H9 (cell line): Measurements from ENCODE around the gene GRIA1. TPM values are rescaled to one million over a fixed set of nuclear protein-coding genes. Genes with fewer than 3 reads are reported as not detected.
A peak's percentile ranks its signal among the peaks of the same experiment; 100 is the strongest.

Experiments used
- DNase-seq: peaks from one replicate; pipeline ENCODE4 v3.0.0-alpha.2; 2017
- H2AFZ ChIP-seq: one replicate; pipeline ENCODE4 v1.6.1; 2013; ENCODE audit warnings: mild to moderate bottlenecking, low read length, control low read depth, moderate library complexity
- H2AK5ac ChIP-seq: 2 replicates; pipeline ENCODE4 v1.6.1; 2013; ENCODE audit warnings: low read length, control low read depth, mixed read lengths; ENCODE audit not compliant: insufficient read length
- H2BK120ac ChIP-seq: one replicate; pipeline ENCODE4 v1.6.1; 2013; ENCODE audit warnings: low read depth, mild to moderate bottlenecking, low read length, control low read depth, inconsistent platforms; ENCODE audit not compliant: poor library complexity, severe bottlenecking
- H2BK12ac ChIP-seq: 2 replicates; pipeline ENCODE4 v1.6.1; 2013; ENCODE audit warnings: low read length, control low read depth, mixed read lengths, low read depth; ENCODE audit not compliant: insufficient read length
- H2BK15ac ChIP-seq: 2 replicates; pipeline ENCODE4 v1.6.1; 2013; ENCODE audit warnings: low read depth, low read length, control low read depth
- H2BK20ac ChIP-seq: one replicate; pipeline ENCODE4 v1.6.1; 2013; ENCODE audit warnings: low read depth, mild to moderate bottlenecking, low read length, control low read depth, inconsistent platforms; ENCODE audit not compliant: poor library complexity, severe bottlenecking
- H2BK5ac ChIP-seq: 2 replicates; pipeline ENCODE4 v1.6.1; 2013; ENCODE audit warnings: low read length, control low read depth, mixed read lengths; ENCODE audit not compliant: insufficient read length
- H3K14ac ChIP-seq: 2 replicates; pipeline ENCODE4 v1.6.1; 2013; ENCODE audit warnings: low read length, control low read depth; ENCODE audit not compliant: insufficient read depth
- H3K18ac ChIP-seq: 2 replicates; pipeline ENCODE4 v1.6.1; 2013; ENCODE audit warnings: low read depth, mild to moderate bottlenecking, mixed read lengths, low read length, control low read depth; ENCODE audit not compliant: insufficient read length
- H3K23ac ChIP-seq: 2 replicates; pipeline ENCODE4 v1.6.1; 2013; ENCODE audit warnings: low read length, control low read depth, mixed read lengths, low read depth; ENCODE audit not compliant: insufficient read length
- H3K23me2 ChIP-seq: 2 replicates; pipeline ENCODE4 v1.6.1; 2013; ENCODE audit warnings: low read depth, mild to moderate bottlenecking, mixed read lengths, low read length, control low read depth; ENCODE audit not compliant: insufficient read length, poor library complexity, severe bottlenecking
- H3K27ac ChIP-seq: 2 replicates; pipeline ENCODE4 v1.5.1; 2013; ENCODE audit warnings: low read length, control low read depth, mixed read lengths, low read depth; ENCODE audit not compliant: insufficient read length
- H3K27me3 ChIP-seq: 2 replicates; pipeline ENCODE4 v1.6.1; 2013; ENCODE audit warnings: low read length, control low read depth, inconsistent platforms; ENCODE audit not compliant: insufficient read depth
- H3K4ac ChIP-seq: 2 replicates; pipeline ENCODE4 v1.6.1; 2013; ENCODE audit warnings: low read depth, mild to moderate bottlenecking, control low read depth, inconsistent platforms, low read length, moderate library complexity
- H3K4me1 ChIP-seq: 2 replicates; pipeline ENCODE4 v1.6.1; 2013; ENCODE audit warnings: low read length, control low read depth, inconsistent platforms; ENCODE audit not compliant: insufficient read depth
- H3K4me2 ChIP-seq: 2 replicates; pipeline ENCODE4 v1.6.1; 2013; ENCODE audit warnings: low read length, control low read depth, mixed read lengths; ENCODE audit not compliant: insufficient read length, insufficient read depth
- H3K56ac ChIP-seq: 2 replicates; pipeline ENCODE4 v1.6.1; 2013; ENCODE audit warnings: low read depth, mild to moderate bottlenecking, mixed read lengths, low read length, control low read depth; ENCODE audit not compliant: insufficient read length
- H3K79me1 ChIP-seq: 2 replicates; pipeline ENCODE4 v1.6.1; 2013; ENCODE audit warnings: low read depth, mild to moderate bottlenecking, moderate library complexity, low read length, control low read depth, inconsistent platforms; ENCODE audit not compliant: insufficient read depth, poor library complexity, severe bottlenecking
- H3K79me2 ChIP-seq: 2 replicates; pipeline ENCODE4 v1.6.1; 2013; ENCODE audit warnings: low read length, control low read depth, inconsistent platforms; ENCODE audit not compliant: insufficient read depth
- H3K9ac ChIP-seq: 2 replicates; pipeline ENCODE4 v1.6.1; 2013; ENCODE audit warnings: low read length, control low read depth, mixed read lengths; ENCODE audit not compliant: insufficient read length; ENCODE audit errors: extremely low read depth
- H3K9me3 ChIP-seq: one replicate; pipeline ENCODE4 v1.6.1; 2013; ENCODE audit warnings: low read depth, low read length, inconsistent platforms; ENCODE audit not compliant: control insufficient read depth
- H3T11ph ChIP-seq: one replicate; pipeline ENCODE4 v1.6.1; 2013; ENCODE audit warnings: mild to moderate bottlenecking, low read length, control low read depth, inconsistent platforms
- H4K20me1 ChIP-seq: one replicate; pipeline ENCODE4 v1.6.1; 2013; ENCODE audit not compliant: control insufficient read depth, insufficient read length, insufficient read depth
- H4K5ac ChIP-seq: 2 replicates; pipeline ENCODE4 v1.6.1; 2013; ENCODE audit warnings: low read depth, mild to moderate bottlenecking, mixed read lengths, low read length, control low read depth; ENCODE audit not compliant: insufficient read length
- H4K8ac ChIP-seq: replicated peaks from 2 replicates; pipeline ENCODE4 v1.6.1; 2013; ENCODE audit warnings: low read length, control low read depth, mixed read lengths, low read depth; ENCODE audit not compliant: insufficient read length
- H4K91ac ChIP-seq: 2 replicates; pipeline ENCODE4 v1.6.1; 2013; ENCODE audit warnings: low read depth, mild to moderate bottlenecking, moderate library complexity, mixed read lengths, low read length, control low read depth; ENCODE audit not compliant: insufficient read length
- H3K27ac Mint-ChIP-seq, 3 experiments: 2 replicates in 2 of 3; 3 replicates in 1 of 3; pipeline ENCODE4 v1.8.0; 2020 to 2021; ENCODE audit warnings: mixed read lengths in 3 of 3, mild to moderate bottlenecking in 1 of 3, moderate library complexity in 1 of 3
- H3K27me3 Mint-ChIP-seq: 2 replicates; pipeline ENCODE4 v1.8.0; 2021; ENCODE audit warnings: low read depth, mild to moderate bottlenecking, moderate library complexity, mixed read lengths
- H3K36me3 Mint-ChIP-seq, 3 experiments: 2 replicates in 2 of 3; 3 replicates in 1 of 3; pipeline ENCODE4 v1.8.0; 2020 to 2021; ENCODE audit warnings: low read depth in 3 of 3, mixed read lengths in 3 of 3; ENCODE audit not compliant: insufficient read depth in 1 of 3
- H3K4me1 Mint-ChIP-seq, 2 experiments: 2 replicates each; pipeline ENCODE4 v1.8.0; 2020; ENCODE audit warnings: mixed read lengths in 2 of 2
- H3K4me3 Mint-ChIP-seq, 2 experiments: 2 replicates in 1 of 2; 3 replicates in 1 of 2; pipeline ENCODE4 v1.8.0; 2020 to 2021; ENCODE audit warnings: mild to moderate bottlenecking in 2 of 2, mixed read lengths in 2 of 2, moderate library complexity in 1 of 2
- H3K9me3 Mint-ChIP-seq, 2 experiments: 2 replicates in 1 of 2; 3 replicates in 1 of 2; pipeline ENCODE4 v1.8.0; 2020; ENCODE audit warnings: mild to moderate bottlenecking in 2 of 2, mixed read lengths in 2 of 2, moderate library complexity in 1 of 2
- CTCF ChIP-seq: fragments of 200-600 bp; sonication (generic); conservative IDR thresholded peaks from 3 replicates; pipeline ENCODE4 v1.8.0; 2021; ENCODE audit warnings: antibody characterized with exemption, mild to moderate bottlenecking
- WGBS: extraction: QIAGEN DNeasy Blood & Tissue Kit; methylation state at CpG from one replicate; pipeline ENCODE4 v1.1.7; 2013; ENCODE audit warnings: missing lambda C conversion rate, low lambda C conversion rate, mixed read lengths; ENCODE audit not compliant: insufficient read length; ENCODE audit errors: extremely low coverage; 5-methylcytosine and 5-hydroxymethylcytosine counted together
- total RNA-seq: library from RNA; stranded (reverse); gene quantifications from 2 replicates; pipeline ENCODE4 v1.2.1, GENCODE V29; 2021

Gene GRIA1
- total RNA-seq, 1 experiment from 2014 or later, result 0.52 TPM

DNA sequence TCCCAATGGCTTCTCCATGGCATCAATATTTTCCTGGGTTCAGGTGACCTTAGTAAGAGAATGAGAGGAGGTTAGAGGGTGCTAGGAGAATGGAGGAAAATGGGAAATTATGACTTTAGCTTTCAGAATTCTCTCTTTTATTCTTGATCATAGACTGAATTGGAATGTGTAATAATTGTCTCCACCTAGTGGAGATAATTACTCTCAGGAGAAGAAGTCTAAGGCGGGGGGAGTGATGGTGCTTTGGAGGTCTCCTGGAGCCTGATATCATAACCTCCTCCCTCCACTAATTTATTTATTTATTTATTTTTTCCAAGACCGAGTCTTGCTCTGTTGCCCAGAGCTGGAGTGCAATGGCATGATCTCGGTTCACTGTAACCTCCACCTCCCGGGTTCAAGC lies 221.3 kb downstream of the GRIA1 start:
- Mint-ChIP-seq H3K4me3 (no peak overlapping the region), H3K9me3 (no peaks in the 10 kb centered on the region), H3K36me3 (no peaks in the 10 kb centered on the region; a peak in 1 of 7 replicates), H3K27me3 (no peaks in the 10 kb centered on the region), H3K4me1 (no peaks in the 10 kb centered on the region; a peak in 1 of 4 replicates), H3K27ac (no peak overlapping the region)
- no peak overlapping the region for H2AFZ ChIP-seq
- no peak overlapping the region for H3T11ph ChIP-seq
- H3K23ac ChIP-seq, result no peak overlapping the region
- H3K79me2 ChIP-seq, result no peaks in the 10 kb centered on the region
- DNase-seq, result no peak
- no peak overlapping the region for H3K9ac ChIP-seq
- no peak overlapping the region for H3K14ac ChIP-seq
- no peak overlapping the region for H2AK5ac ChIP-seq
- H4K8ac ChIP-seq, result no peak overlapping the region
- no peaks in the 10 kb centered on the region for H3K9me3 ChIP-seq
- H2BK15ac ChIP-seq, result no peak overlapping the region
- WGBS, result no CpG with 5 or more reads among the region's 4 CpGs
- no peaks in the 10 kb centered on the region for H4K20me1 ChIP-seq
- no peak overlapping the region for H3K18ac ChIP-seq
- H3K56ac ChIP-seq, result no peak overlapping the region
- H3K4me1 ChIP-seq, result no peaks in the 10 kb centered on the region
- H3K23me2 ChIP-seq, result no peaks in the 10 kb centered on the region
- no peak overlapping the region for H4K91ac ChIP-seq
- H2BK12ac ChIP-seq, result no peak overlapping the region
- H3K4ac ChIP-seq, result no peak overlapping the region
- TF ChIP-seq CTCF, result peak; percentile 44
- H2BK120ac ChIP-seq, result no peak overlapping the region
- H3K4me2 ChIP-seq, result no peak overlapping the region
- H3K27me3 ChIP-seq, result no peaks in the 10 kb centered on the region
- H2BK20ac ChIP-seq, result no peak overlapping the region
- no peak overlapping the region for H3K27ac ChIP-seq
- H3K79me1 ChIP-seq, result no peaks in the 10 kb centered on the region
- no peak overlapping the region for H4K5ac ChIP-seq
- H2BK5ac ChIP-seq, result no peak overlapping the region
